HG02642 (cell line): ENCODE data around the gene PTPN2.

Experiments used
- ATAC-seq: cut with Tn5 transposase; IDR thresholded peaks from one replicate; pipeline ENCODE4 v1.9.1; 2021; ENCODE audit warnings: mild to moderate bottlenecking; ENCODE audit not compliant: unreplicated experiment, poor library complexity

Gene PTPN2

DNA sequence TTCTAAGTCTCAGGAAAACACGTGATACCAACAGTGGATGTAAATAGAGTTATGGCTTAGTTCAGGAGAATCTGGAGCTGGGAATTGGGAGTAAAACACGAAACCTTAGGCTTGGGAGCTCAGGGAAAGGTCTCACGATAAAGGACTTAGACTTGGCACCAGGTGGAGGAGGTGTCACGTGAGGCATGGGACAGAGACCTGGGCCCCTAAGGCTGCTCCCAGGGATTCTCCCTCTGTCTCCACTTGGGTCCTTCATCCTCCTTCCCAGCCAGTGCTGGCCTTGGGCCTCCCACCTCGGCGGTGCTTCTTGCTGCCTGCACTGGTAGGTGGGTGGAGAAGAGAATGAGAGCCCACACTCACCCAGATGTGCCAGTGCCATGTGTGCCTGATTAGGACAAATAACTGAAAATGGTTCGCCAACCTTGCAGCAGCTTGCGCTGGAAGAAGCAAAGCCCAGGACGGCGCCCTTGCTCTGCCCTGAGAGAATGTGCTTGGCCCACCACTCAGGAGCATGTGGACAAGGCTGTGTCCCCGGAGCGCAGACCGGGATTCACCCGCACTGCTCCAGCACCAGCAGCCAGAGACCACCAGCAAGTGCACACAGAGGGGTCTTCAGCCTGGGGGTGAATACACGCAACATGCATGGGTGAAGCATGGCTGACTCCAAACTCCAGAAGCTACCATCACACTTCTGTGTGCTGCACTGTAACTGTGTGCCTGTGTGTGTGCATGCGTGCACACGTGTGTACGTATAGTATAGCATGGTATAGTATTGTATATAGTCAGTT, 133.1 kb downstream of the PTPN2 start:
- ATAC-seq = no peak

DNA sequence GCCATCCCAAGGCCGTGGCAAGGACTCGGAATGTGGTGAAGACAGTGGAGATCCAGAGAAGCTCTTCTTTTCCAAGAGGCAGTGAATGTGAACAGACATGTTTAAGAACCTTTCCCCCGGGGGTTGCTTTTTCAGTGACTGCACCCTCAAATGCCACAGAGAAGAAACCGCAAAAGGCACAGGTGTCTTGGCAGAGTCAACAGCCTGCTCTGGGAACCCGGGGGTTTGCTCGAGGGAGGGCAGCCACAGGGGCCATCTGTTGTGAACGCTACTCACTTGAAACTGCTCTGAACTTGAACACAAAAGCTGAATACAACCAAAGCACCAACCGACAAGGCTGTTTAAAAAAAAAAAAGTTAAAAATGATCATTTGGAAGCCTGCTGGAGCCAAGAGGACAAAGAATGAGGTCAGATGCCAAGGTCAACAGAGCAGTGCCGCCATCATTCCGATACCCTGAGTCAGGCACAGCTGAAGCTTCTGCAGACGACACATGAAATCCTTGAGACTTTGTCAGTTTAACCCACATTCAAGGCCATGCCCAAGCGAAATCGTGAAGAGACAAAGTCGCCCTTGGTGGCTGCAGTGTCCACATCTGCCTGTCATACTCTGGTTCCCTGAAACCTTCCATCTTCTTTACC, 133.8 kb downstream of the PTPN2 start:
- ATAC-seq = peak; percentile 75

DNA sequence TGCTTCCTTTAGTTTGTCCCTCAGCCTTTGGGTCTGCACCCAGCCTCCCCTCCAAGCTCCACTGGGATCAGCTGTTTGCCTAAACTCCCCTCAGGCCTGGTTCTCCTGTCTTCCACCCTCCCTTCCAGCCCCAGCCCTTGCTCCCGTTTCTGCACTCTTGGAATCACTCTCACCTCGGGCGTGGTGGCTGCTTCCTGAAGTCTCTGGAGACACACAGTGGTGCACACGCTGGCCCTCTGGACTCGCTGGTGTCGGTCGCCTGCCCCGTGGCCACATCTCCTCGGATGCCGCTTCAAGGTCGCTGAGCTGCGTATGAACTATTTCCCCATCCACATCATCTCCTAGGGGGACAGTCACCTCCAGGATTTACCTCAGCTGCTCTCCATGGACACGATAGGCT, 134.9 kb downstream of the PTPN2 start:
- ATAC-seq = no peak

DNA sequence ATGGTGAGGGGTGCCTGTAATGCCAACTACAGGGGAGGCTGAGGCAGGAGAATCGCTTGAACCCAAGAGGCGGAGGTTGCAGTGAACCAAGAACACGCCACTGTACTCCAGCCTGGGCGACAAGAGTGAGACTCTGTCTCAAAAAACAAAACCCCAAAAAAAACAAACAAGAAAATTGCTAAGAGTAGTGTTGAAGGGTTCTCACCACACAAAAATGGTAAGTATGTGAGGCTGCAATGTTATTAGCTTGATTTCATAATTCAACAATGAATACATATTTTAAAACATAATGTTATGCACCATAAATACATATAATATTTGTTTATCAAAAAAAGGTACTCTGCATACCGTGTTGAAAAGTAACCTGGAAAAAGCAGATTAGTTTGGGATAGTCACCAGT, 135.4 kb downstream of the PTPN2 start:
- no peak for ATAC-seq

DNA sequence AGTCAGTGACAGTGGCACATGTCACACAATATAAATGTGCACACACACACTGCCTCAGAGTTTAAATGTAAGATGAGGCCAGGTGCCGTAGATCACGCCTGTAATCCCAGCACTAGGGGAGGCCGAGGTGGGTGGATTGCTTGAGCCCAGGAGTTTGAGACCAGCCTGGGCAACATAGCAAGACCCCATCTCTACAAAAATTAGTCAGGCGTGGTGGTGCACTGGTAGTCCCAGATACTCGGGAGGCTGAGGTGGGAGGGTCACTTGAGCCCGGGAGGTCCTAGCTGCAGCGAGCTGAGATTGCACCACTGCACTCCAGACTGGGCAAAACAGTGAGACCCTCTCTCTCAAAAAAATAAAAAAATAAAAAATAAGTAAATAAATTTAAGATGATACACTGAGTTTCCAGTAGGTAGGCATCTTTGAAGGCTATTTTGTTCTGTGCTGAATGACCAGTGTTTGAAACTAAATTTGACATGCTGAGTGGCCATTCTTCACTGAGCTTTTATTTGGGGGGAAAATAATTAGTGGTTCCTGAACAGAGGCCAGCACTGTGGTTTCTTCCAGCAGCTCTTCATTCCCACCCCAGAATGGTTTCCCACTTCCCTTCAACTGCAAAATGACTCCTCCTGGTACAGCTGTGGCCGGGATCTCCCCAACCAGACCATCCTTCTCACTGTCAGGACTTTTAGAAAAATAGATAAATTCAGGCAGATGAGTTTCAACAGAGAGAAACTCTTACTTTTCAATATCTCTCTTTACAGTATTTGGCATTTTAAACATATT, 136.3 kb downstream of the PTPN2 start:
- no peak for ATAC-seq

DNA sequence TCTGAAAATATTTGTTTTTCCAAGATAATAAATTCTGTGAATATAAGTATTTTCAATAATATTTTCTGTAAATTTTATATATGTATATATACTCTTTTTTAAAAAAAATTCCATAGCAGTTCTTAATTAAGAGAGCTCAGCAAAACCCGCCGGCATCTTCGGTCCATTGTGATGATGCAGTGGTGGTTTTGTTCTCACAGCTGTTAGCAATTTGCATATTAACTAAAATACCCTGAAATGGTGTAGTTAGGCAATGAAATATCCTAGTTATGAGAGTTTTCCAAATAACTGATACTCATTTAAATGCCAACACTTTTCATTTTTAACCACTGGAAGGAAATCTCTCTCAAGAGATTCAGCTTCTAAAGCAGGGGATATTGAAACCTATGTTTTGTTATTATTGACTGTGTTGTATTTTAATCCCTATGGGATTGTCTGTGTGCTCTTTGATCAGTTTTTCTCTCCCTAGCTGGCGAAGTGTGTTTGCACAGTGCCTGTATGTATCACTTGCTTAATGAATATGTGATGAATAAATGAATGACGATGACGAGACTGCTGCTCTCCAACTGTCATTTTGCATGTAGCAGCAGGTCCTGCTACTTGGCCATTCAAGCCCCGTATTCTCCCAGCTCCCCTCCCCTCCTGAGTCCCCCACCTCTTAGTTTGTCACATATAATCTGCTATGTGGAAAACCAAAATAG, 138.8 kb downstream of the PTPN2 start:
- ATAC-seq = no peak

DNA sequence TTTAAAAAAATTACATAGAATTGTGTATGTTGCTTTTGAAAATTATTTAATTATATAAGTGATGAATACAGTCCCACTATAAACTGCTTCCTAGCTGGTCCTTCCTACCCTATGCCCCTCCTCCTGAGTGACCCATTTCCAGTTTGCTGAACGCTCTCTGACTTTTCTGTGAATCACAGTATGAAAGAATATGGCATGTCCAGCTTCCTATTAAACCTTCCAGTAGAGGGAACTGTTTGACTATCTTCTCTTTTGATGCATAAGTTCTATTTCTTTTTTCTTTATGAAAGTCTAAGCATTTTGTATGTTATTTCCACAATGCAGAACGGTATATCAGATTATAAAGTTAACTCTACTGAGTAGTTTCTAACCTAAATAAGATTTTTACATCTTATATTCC, 139.9 kb downstream of the PTPN2 start:
- ATAC-seq = no peak

DNA sequence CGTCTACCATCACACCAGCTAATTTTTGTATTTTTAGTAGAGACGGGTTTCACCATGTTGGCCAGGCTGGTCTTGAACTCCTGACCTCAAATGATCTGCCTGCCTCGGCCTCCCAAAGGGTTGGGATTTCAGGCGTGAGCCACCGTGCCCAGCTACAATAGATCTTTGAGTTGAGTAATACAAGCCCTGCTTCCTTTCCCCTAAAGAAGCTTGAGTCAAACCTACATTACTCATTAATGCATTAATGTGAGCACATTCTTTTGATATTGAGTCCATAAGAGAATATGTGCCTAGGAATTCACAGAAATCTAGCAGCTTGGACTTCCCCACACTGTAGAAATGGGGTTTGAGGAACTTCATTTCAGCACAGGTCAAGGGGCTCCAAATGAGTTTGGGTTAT, 141.6 kb downstream of the PTPN2 start:
- ATAC-seq = no peak
